OCI-LY7 (cell line): Measurements from ENCODE around the gene RPLP1. TPM values are rescaled to one million over a fixed set of nuclear protein-coding genes. Genes with fewer than 3 reads are reported as not detected.
A peak's percentile ranks its signal among the peaks of the same experiment; 100 is the strongest.

Experiments
- BruUV-seq: library from RNA; stranded (reverse); fragments of 400-500 nt; replicated peaks from 2 replicates; lab custom pipeline; 2021; lab: Mats Ljungman, UMichigan
- CTCF ChIA-PET: fragments of 300-600 bp; sonication (Branson Sonifier 250); formaldehyde crosslinking; loops from one replicate; lab custom pipeline; 2022; ENCODE audit warnings: antibody characterized with exemption; ENCODE audit not compliant: unreplicated experiment; lab: Charles Lee
- POLR2A ChIA-PET: fragments of 300-600 bp; sonication (Branson Sonifier 250); formaldehyde crosslinking; loops from one replicate; lab custom pipeline; 2022; ENCODE audit warnings: antibody characterized with exemption; lab: Charles Lee
- DNase-seq: peaks from one replicate; pipeline ENCODE4 v3.0.0-alpha.2; 2015; ENCODE audit warnings: low spot score
- H2AFZ ChIP-seq: fragments of 200-600 bp; sonication (generic), shearing (Covaris generic); 2 replicates; pipeline ENCODE4 v1.6.1; 2014; ENCODE audit warnings: mild to moderate bottlenecking, antibody characterized with exemption, low read length, moderate library complexity
- H3K27ac ChIP-seq: fragments of 200-600 bp; sonication (generic); 2 replicates; pipeline ENCODE4 v1.5.1; 2014; ENCODE audit warnings: mixed run types, low read depth, mild to moderate bottlenecking, moderate library complexity, low read length, inconsistent platforms; ENCODE audit not compliant: poor library complexity, severe bottlenecking
- H3K36me3 ChIP-seq: fragments of 200-600 bp; sonication (generic); 2 replicates; pipeline ENCODE4 v1.6.1; 2014; ENCODE audit warnings: mild to moderate bottlenecking, antibody characterized with exemption, low read length, moderate library complexity, mixed read lengths; ENCODE audit not compliant: insufficient read depth
- H3K4me1 ChIP-seq: fragments of 200-600 bp; sonication (generic); 2 replicates; pipeline ENCODE4 v1.5.1; 2014; ENCODE audit warnings: mild to moderate bottlenecking, low read length; ENCODE audit not compliant: insufficient read depth, poor library complexity, severe bottlenecking
- H3K4me2 ChIP-seq: fragments of 200-600 bp; sonication (generic); 2 replicates; pipeline ENCODE4 v1.6.1; 2014; ENCODE audit warnings: mild to moderate bottlenecking, low read length
- H3K4me3 ChIP-seq: fragments of 200-600 bp; sonication (generic); 2 replicates; pipeline ENCODE4 v1.5.1; 2014; ENCODE audit warnings: mild to moderate bottlenecking, low read depth, low read length; ENCODE audit not compliant: poor library complexity, severe bottlenecking
- H3K79me2 ChIP-seq: fragments of 200-600 bp; sonication (generic); 2 replicates; pipeline ENCODE4 v1.6.1; 2016; ENCODE audit warnings: low read depth, mild to moderate bottlenecking, low read length, moderate library complexity, mixed read lengths; ENCODE audit not compliant: insufficient read depth
- H3K9me2 ChIP-seq: fragments of 200-600 bp; sonication (generic); 2 replicates; pipeline ENCODE4 v1.6.1; 2016; ENCODE audit warnings: mild to moderate bottlenecking, low read length, mixed read lengths; ENCODE audit not compliant: insufficient read depth
- H3K9me3 ChIP-seq: fragments of 200-600 bp; sonication (generic); 2 replicates; pipeline ENCODE4 v1.6.1; 2014; ENCODE audit warnings: mild to moderate bottlenecking, mixed run types, low read length, mixed read lengths
- H4K20me1 ChIP-seq: fragments of 200-600 bp; sonication (generic); 2 replicates; pipeline ENCODE4 v1.6.1; 2014; ENCODE audit warnings: mild to moderate bottlenecking, antibody characterized with exemption, low read length, moderate library complexity, mixed read lengths; ENCODE audit not compliant: insufficient read depth
- EZH2phosphoT487 ChIP-seq: fragments of 200-600 bp; sonication (generic); IDR thresholded peaks from 2 replicates; pipeline ENCODE4 v1.6.1; 2018; ENCODE audit warnings: low read depth, borderline replicate concordance, mild to moderate bottlenecking, mixed run types, antibody characterized with exemption, low read length, moderate library complexity, mixed read lengths
- intact Hi-C: fragments of 100-400 bp; cut with micrococcal nuclease; formaldehyde crosslinking; loops from one replicate; pipeline ENCODE4 v1.10.0; 2022; ENCODE audit not compliant: unreplicated experiment
- total RNA-seq, 2 experiments: library from RNA; depleted of rRNA in 1 of 2; stranded (reverse); fragments of >200 nt in 1 of 2; shearing (Covaris generic) in 1 of 2; gene quantifications; 2 replicates each; pipeline ENCODE4 v1.2.3, GENCODE V29; 2014 to 2022
- TF ChIP-seq, protein P1 (sequence below): fragments of 200-600 bp; sonication (generic); conservative IDR thresholded peaks from 2 replicates; pipeline ENCODE4 v1.5.1; 2014; ENCODE audit warnings: mild to moderate bottlenecking, antibody characterized with exemption, low read length, moderate library complexity, mixed read lengths

RPLP1 gene
- total RNA-seq, 2 experiments from 2014 or later: 889 to 2,251 TPM

DNA sequence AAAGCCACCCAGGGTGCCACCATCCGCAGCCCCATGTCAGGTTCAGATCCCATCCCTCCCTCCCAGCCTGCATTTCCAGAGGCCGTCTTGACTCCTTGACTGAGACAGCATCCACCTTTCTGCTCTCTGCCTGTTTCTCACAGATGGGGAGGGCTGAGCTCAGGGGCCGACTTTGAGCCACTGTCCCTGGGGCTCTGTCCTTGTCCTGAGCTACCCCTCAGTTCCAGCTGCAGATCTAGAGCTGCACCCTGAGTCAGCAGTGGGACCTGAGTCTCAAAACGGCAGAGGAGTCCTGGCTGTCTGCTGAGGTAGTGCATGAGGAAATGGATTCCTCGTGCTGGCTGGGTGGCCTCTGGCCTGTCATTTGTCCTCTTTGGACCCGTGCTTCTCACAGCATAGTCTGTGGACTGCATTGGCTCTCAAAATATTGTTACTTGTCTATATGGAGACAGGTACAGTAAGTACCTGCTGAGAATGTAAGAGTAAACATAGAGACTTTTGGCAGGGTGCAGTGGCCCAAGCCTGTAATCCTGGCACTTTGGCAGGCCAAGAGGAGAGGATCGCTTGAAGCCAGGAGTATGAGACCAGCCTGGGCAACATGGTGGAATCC, 22.3 kb downstream of the RPLP1 start:
- no peaks in the 10 kb centered on the region for H3K9me2 ChIP-seq
- peaks cover 2% of the 10 kb centered on the region; the same call in 1 of the 2 replicates for H3K9me3 ChIP-seq
- H3K36me3 ChIP-seq: no peaks in the 10 kb centered on the region
- ChIA-PET POLR2A (no interaction called here), CTCF (no interaction called here)
- no peak overlapping the region for H3K4me2 ChIP-seq
- TF ChIP-seq, protein P1, sequence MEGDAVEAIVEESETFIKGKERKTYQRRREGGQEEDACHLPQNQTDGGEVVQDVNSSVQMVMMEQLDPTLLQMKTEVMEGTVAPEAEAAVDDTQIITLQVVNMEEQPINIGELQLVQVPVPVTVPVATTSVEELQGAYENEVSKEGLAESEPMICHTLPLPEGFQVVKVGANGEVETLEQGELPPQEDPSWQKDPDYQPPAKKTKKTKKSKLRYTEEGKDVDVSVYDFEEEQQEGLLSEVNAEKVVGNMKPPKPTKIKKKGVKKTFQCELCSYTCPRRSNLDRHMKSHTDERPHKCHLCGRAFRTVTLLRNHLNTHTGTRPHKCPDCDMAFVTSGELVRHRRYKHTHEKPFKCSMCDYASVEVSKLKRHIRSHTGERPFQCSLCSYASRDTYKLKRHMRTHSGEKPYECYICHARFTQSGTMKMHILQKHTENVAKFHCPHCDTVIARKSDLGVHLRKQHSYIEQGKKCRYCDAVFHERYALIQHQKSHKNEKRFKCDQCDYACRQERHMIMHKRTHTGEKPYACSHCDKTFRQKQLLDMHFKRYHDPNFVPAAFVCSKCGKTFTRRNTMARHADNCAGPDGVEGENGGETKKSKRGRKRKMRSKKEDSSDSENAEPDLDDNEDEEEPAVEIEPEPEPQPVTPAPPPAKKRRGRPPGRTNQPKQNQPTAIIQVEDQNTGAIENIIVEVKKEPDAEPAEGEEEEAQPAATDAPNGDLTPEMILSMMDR: no peak
- TF ChIP-seq EZH2phosphoT487: no peak
- no peaks in the 10 kb centered on the region for H4K20me1 ChIP-seq
- no peak overlapping the region for H3K4me3 ChIP-seq
- DNase-seq: no peak
- no peaks in the 10 kb centered on the region for H3K79me2 ChIP-seq
- intact Hi-C loops: loop anchor here (5.0 kb wide), 6 partner anchors 252 to 1337 kb away; partner anchors contain the start of gene TLE3
- H3K4me1 ChIP-seq: no peaks in the 10 kb centered on the region
- no TSS peak for BruUV-seq
- no peak overlapping the region for H3K27ac ChIP-seq
- no peak overlapping the region for H2AFZ ChIP-seq

GRCh38 chr15:69475769-69476358, 23.2 kb downstream of the RPLP1 start:
- no peak overlapping the region for H3K4me2 ChIP-seq
- intact Hi-C loops: loop anchor here (5.0 kb wide), 6 partner anchors 251 to 1336 kb away; partner anchors contain the start of gene TLE3
- ChIA-PET CTCF (interaction anchor here (1.7 kb wide), 1 partner anchor 13 kb away, joined by 6 read pairs; no protein-coding TSS in a partner anchor), POLR2A (interaction anchor here (0.6 kb wide), 1 partner anchor 18 kb away, joined by 5 read pairs; no protein-coding TSS in a partner anchor)
- no peaks in the 10 kb centered on the region for H4K20me1 ChIP-seq
- peak overlapping the region; percentile 48; the same call in 1 of the 2 replicates for H2AFZ ChIP-seq
- H3K36me3 ChIP-seq: no peaks in the 10 kb centered on the region
- peak; percentile 56 for DNase-seq
- peaks cover 8% of the 10 kb centered on the region; the same call in 1 of the 2 replicates for H3K9me3 ChIP-seq
- no peaks in the 10 kb centered on the region for H3K9me2 ChIP-seq
- H3K4me3 ChIP-seq: no peak overlapping the region
- H3K27ac ChIP-seq: no peak overlapping the region
- BruUV-seq: no TSS peak
- TF ChIP-seq, protein P1: peak; percentile 87
- no peak for TF ChIP-seq EZH2phosphoT487
- no peaks in the 10 kb centered on the region for H3K79me2 ChIP-seq
- no peaks in the 10 kb centered on the region for H3K4me1 ChIP-seq
